ENCODE measurements around the gene PKMYT1. TPM values are rescaled to one million over a fixed set of nuclear protein-coding genes. Genes with fewer than 3 reads are reported as not detected.
A peak's percentile ranks its signal among the peaks of the same experiment; 100 is the strongest.

PKMYT1 gene
- 100 to 1,000 TPM; 144 to 145 TPM for total RNA-seq

DNA sequence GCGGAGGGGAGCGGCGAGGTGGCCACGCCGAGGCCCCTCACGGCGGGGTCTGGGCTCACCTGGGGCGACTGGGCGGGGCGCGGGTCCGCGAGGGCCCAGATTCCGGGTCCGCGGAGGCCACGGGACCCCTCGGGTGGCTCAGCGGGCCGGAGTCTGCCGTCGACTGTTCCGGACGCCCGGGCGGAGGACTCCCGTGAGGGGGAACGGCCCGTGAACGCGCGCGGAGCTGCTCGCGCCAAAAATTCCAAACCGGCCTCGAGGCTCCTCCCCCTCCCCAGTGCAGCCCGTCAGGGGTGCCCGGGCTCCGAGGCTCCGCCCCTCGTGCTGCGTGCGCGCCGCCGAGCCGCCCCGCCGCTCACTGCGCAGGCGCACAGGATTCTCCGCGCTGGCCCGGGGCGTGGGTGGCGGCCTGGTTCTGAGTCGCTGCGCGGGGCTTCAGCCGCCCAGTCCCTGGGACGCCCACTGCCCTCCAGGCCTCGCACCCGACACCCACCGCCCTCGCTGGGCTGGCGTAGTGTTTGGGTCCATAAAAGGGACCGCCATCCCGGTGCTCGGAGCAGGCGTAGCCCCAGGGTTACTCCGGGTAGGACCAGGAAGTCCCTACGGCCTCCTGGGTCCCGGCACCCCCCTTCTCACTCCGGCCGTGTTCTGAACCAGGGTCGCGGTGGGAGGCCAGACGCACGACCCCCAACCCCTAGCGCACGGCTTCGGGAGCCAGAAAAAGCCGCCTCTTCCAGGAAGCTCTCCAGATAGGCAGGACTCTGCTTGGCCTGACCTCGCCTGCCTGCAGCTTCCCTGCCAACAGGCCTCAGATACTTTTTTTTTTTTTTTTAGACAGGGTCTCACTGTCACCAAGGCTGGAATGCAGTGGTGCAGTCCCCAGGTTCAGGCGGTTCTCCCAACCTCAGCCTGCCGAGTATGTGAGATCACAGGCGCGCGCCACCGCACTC is at the start of gene PKMYT1:
PKMYT1 (minus strand) TSS at position 220 of the 950 bp plus-strand sequence. CDS start 789 bp downstream, outside the sequence.
- H3K27ac Mint-ChIP-seq: peak within 1 kb of the TSS; percentile 90
- peak; percentile 99 for DNase-seq
- H3K4me3 Mint-ChIP-seq: peak within 1 kb of the TSS; percentile 89
- H3K27me3 Mint-ChIP-seq: peaks cover 4% of the 10 kb centered on the region
- H3K36me3 Mint-ChIP-seq: peaks cover 26% of the 10 kb centered on the region
- peaks cover 5% of the 10 kb centered on the region for H3K4me1 Mint-ChIP-seq
- H3K9me3 Mint-ChIP-seq: no peaks in the 10 kb centered on the region

- Mint-ChIP-seq H3K27ac (no peak overlapping the region), H3K27me3 (peaks cover 59% of the 10 kb centered on the region)
Measured at GRCh38 chr16:3029491-3030221, 49.4 kb upstream of the PKMYT1 start.

GRCh38 chr16:3028716-3029319 is 48.6 kb upstream of the PKMYT1 start:
- Mint-ChIP-seq H3K4me3 (peak overlapping the region; percentile 67), H3K27ac (no peak overlapping the region), H3K27me3 (peaks cover 51% of the 10 kb centered on the region), H3K9me3 (no peaks in the 10 kb centered on the region), H3K4me1 (peaks cover 19% of the 10 kb centered on the region), H3K36me3 (peaks cover 8% of the 10 kb centered on the region)
- no peak for DNase-seq

More at GRCh38 chr16:3029491-3030221, 49.4 kb upstream of the PKMYT1 start:
- DNase-seq: peak; percentile 64
- Mint-ChIP-seq H3K4me1 (peaks cover 17% of the 10 kb centered on the region), H3K9me3 (no peaks in the 10 kb centered on the region), H3K4me3 (peak overlapping the region; percentile 67), H3K36me3 (peaks cover 6% of the 10 kb centered on the region)

GRCh38 chr16:3027983-3028715 is 47.9 kb upstream of the PKMYT1 start:
- peaks cover 8% of the 10 kb centered on the region for H3K36me3 Mint-ChIP-seq
- peaks cover 25% of the 10 kb centered on the region for H3K4me1 Mint-ChIP-seq
- no peak overlapping the region for H3K27ac Mint-ChIP-seq
- H3K9me3 Mint-ChIP-seq: no peaks in the 10 kb centered on the region
- peak; percentile 87 for DNase-seq
- H3K4me3 Mint-ChIP-seq: peak overlapping the region; percentile 67
- H3K27me3 Mint-ChIP-seq: peaks cover 44% of the 10 kb centered on the region

- peaks cover 8% of the 10 kb centered on the region for H3K36me3 Mint-ChIP-seq
- H3K4me1 Mint-ChIP-seq: peaks cover 29% of the 10 kb centered on the region
- no peaks in the 10 kb centered on the region for H3K9me3 Mint-ChIP-seq
- no peak for DNase-seq
- H3K27ac Mint-ChIP-seq: no peak overlapping the region
- H3K27me3 Mint-ChIP-seq: peaks cover 37% of the 10 kb centered on the region
- H3K4me3 Mint-ChIP-seq: no peak overlapping the region
Measured at GRCh38 chr16:3027489-3027795, 47.2 kb upstream of the PKMYT1 start.

- Mint-ChIP-seq H3K36me3 (peaks cover 8% of the 10 kb centered on the region), H3K27ac (no peak overlapping the region), H3K27me3 (peaks cover 33% of the 10 kb centered on the region), H3K4me1 (peaks cover 33% of the 10 kb centered on the region), H3K9me3 (no peaks in the 10 kb centered on the region), H3K4me3 (no peak overlapping the region)
- DNase-seq: no peak
Measured at GRCh38 chr16:3026609-3027488, 46.6 kb upstream of the PKMYT1 start.

- Mint-ChIP-seq H3K9me3 (no peaks in the 10 kb centered on the region), H3K27ac (no peak overlapping the region), H3K36me3 (peaks cover 8% of the 10 kb centered on the region), H3K4me3 (no peak overlapping the region), H3K4me1 (peaks cover 40% of the 10 kb centered on the region), H3K27me3 (peaks cover 26% of the 10 kb centered on the region)
- DNase-seq: no peak
Measured at GRCh38 chr16:3026003-3026378, 45.7 kb upstream of the PKMYT1 start.

- Mint-ChIP-seq H3K4me1 (peaks cover 44% of the 10 kb centered on the region), H3K27me3 (peaks cover 20% of the 10 kb centered on the region), H3K9me3 (no peaks in the 10 kb centered on the region), H3K36me3 (peaks cover 8% of the 10 kb centered on the region), H3K27ac (no peak overlapping the region), H3K4me3 (peak overlapping the region; percentile 16)
- no peak for DNase-seq
Measured at GRCh38 chr16:3025032-3026002, 45.1 kb upstream of the PKMYT1 start.

DNA sequence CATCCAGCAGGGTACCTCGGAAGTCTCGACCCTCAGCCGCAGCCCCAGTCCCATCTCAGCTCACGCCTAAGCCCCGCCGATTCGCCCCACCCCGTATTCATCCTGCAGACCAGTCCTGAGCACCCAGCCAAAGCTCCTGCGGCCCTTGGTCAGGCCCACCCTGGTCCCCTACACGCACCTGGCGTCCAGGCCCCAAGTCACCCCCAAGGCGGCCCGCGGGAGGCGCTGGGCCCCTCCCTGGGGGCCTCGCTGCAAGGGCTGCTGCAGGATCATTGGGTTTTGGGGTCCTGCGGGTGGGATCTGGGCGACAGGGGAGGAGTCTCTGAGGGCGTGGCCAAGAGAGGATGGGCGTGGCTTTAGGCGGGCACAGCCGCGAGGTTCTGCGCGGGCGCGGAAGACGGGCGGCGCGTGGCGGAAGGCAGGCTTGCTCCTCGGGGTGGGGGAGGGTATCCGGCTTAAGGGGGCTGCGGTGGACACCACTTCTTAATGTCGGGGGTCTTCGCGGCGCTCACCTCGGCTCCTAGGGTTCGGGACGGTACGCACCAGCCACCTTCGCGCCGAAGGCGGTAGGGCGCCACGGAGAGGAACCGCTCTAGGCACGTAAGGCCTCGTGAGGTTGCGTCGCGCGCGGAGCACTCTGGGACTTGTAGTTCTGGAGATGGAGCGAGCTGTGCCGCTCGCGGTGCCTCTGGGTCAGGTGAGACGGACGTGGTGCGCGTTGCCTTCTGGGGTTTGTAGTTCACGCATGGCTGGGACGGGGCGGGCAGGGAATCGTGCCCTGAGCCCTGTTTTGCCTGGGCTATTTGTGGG is 43.6 kb upstream of the PKMYT1 start, which contains the start of the genes HCFC1R1 and THOC6:
HCFC1R1 (minus strand) TSS at position 274 of the 810 bp plus-strand sequence; CDS start at position 273, 1 bp downstream.
THOC6 (plus strand) TSS at position 367 of the 810 bp plus-strand sequence; CDS start at position 659, 292 bp downstream.
- peaks cover 40% of the 10 kb centered on the region for H3K4me1 Mint-ChIP-seq
- peak within 1 kb of the TSS; percentile 95 for H3K4me3 Mint-ChIP-seq
- peaks cover 9% of the 10 kb centered on the region for H3K27me3 Mint-ChIP-seq
- DNase-seq: peak; percentile 95
- H3K9me3 Mint-ChIP-seq: no peaks in the 10 kb centered on the region
- peak within 1 kb of the TSS; percentile 98 for H3K27ac Mint-ChIP-seq
- peaks cover 8% of the 10 kb centered on the region for H3K36me3 Mint-ChIP-seq

- no peaks in the 10 kb centered on the region for H3K9me3 Mint-ChIP-seq
- peak overlapping the region; percentile 98 for H3K27ac Mint-ChIP-seq
- H3K4me3 Mint-ChIP-seq: peak overlapping the region; percentile 95
- H3K36me3 Mint-ChIP-seq: peaks cover 8% of the 10 kb centered on the region
- no peak for DNase-seq
- peaks cover 11% of the 10 kb centered on the region for H3K27me3 Mint-ChIP-seq
- peaks cover 40% of the 10 kb centered on the region for H3K4me1 Mint-ChIP-seq
Measured at GRCh38 chr16:3023415-3023668, 43.1 kb upstream of the PKMYT1 start.

GRCh38 chr16:3022684-3023414 is 42.6 kb upstream of the PKMYT1 start:
- Mint-ChIP-seq H3K27me3 (peaks cover 12% of the 10 kb centered on the region), H3K36me3 (peaks cover 8% of the 10 kb centered on the region), H3K27ac (peak overlapping the region; percentile 98), H3K4me1 (peaks cover 40% of the 10 kb centered on the region), H3K9me3 (no peaks in the 10 kb centered on the region), H3K4me3 (peak overlapping the region; percentile 95)
- DNase-seq: peak; percentile 38

DNA sequence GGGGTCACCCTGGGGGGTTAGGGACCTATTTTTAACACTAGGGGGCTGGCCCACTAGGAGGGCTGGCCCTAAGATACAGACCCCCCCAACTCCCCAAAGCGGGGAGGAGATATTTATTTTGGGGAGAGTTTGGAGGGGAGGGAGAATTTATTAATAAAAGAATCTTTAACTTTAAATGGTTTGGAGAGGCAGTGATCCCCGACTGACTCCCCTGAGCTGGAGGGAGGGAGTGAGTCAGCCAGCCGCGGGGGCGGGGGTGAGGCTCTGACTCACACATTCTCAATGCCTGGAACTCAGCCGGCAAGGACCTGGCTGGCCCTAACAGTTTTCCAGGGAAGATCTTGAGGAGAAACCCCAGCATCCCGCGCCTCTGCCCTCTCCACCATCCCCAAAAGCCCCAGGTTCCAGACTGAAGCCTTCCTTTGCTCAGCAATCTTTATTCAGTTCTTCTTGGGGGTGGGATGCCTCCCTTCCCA is 42.0 kb upstream of the PKMYT1 start:
- Mint-ChIP-seq H3K27me3 (peaks cover 12% of the 10 kb centered on the region), H3K27ac (peak overlapping the region; percentile 98), H3K9me3 (no peaks in the 10 kb centered on the region), H3K36me3 (peaks cover 8% of the 10 kb centered on the region), H3K4me1 (peaks cover 40% of the 10 kb centered on the region), H3K4me3 (peak overlapping the region; percentile 95)
- peak; percentile 89 for DNase-seq

Data from activated naive CD8-positive, alpha-beta T cell treated with anti-CD3 and anti-CD28 coated beads for 36 hours (primary cell).